ENCODE results near the gene SMARCC1.
A peak's percentile ranks its signal among the peaks of the same experiment; 100 is the strongest.

SMARCC1 gene

GRCh38 chr3:47586746-47587145, 194.9 kb downstream of the SMARCC1 start:
- DNase-seq (ENCODE audit: low read depth): no peak

- no peak for DNase-seq (ENCODE audit: low read depth)
These were observed 198.2 kb downstream of the SMARCC1 start for GRCh38 chr3:47583320-47584075.

DNA sequence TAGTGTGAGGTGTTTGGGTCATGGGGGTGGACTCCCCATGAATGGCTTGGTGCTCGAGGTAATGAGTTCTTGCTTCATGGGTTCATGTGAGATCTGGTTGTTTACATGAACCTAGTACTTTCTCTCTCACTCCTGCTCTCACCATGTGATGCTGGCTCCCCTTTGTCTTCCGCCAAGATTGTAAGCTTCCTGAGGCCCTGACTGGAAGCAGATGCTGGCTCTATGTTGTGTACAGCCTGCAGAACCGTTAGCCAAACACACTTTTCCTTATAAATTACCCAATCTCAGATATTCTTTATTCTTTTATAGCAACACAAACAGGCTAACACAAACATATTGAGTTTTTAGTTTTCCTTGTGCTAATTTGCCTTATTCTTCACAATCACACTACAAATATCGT, 199.9 kb downstream of the SMARCC1 start:
- DNase-seq (ENCODE audit: low read depth): no peak

DNA sequence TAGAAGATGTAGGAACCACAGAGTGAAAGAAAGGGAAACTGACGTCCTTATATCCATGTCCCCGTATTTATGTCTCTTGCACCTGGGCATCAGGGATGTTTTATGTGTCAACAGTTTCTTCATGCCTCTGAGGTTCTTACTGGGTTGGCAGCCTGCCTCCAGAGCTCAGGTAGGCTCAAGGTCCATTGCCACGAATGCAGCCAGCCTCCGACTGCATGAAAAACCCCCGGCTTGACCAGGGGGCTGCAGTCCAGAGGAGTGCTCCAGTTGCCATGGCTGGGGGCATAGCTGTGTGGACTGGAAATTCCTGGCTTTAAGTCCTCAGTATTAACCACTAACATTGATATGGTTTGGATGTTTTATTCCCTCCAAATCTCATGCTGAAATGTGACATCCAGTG, 200.3 kb downstream of the SMARCC1 start:
- no peak for DNase-seq (ENCODE audit: low read depth)

DNA sequence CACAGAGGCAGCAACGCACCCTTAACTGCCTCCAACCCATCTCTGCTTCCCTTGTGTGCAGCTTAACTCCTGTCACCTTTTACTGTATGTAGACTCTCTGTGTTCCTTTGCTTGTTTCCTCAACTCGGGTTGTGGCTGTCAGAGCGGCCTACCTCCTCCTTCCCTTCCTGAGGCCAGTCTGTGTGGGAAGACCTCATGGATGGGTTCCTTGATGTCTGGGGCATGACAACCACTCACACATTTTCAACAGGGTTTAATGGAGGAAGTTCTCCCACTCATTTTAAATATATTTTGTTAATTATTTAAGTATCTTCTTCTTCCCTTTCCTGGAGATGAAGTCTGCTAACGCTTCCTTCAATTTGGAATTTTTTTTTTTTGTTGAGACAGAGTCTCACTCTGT, 201.2 kb downstream of the SMARCC1 start:
- DNase-seq (ENCODE audit: low read depth): no peak

DNA sequence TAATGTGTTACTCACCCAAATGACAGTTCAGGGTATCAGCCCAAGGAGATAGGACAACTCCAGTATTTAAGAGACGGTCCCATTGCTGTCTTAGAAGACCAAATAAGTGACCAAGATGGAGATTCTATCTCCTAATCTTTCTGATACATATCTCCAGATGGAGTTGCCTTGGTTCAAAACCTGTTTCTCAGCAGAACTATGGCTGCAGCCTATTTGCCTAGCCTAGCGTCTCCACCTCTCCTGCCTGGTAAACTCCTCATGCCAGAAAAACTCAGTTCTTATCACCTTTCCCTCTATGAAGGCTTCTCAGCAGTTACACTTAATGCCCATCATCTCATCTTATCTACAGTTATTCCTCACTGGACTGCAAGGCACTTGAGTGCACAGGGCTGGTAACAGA, 201.8 kb downstream of the SMARCC1 start:
- no peak for DNase-seq (ENCODE audit: low read depth)

DNA sequence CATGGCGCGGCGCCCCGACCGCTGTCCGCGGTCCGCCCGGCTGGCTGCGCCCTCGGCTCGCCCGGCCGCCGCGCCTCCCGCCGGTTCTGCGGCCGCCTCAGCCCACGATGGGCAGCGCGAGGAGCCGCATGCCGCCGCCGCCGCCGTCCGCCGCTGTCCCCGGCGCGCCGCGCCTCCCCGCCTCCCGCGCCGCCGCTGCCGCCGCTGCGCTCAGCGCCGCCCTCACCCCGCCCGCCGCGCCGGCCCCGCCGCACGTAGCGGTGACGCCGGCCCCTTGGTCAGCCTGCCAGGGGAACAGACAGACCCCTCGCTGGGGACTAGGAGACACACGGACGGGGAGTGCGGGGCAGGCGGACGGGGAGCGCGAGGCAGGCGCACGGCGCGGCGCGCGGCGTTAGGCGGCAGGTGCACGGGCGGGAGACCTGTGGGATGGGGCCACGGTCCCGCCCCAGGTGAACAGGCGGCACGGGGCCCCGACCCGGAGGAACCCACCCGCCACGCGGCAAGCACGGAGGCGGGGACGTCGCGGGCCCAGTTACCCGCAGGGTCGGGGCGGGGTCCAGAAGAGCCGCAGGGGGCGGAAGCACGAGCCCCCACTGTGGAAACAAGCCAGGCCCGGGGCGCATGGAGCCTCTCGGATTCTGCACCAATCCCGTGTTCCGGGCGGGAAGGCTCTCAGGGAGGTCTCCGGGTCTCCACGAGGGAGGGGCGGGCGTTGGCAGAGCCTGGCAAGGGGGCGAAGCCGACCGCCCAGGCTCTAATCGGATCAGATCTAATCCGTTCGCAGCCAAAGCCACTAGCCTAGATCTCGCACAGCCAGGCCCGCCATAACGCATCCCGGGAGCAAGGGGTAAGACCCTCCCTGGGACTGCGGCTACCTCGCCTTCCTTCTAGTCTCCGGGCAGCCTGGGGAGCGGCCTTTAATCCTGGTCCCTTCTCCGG, 202.7 kb downstream of the SMARCC1 start, which contains the start of gene CSPG5:
Gene CSPG5, minus strand, starts transcription at position 175 of the 942 bp plus-strand sequence. Its CDS starts 172 bp downstream, at position 3.
- DNase-seq (ENCODE audit: low read depth): peak; percentile 19

GRCh38 chr3:47578119-47578632, 203.5 kb downstream of the SMARCC1 start:
- DNase-seq (ENCODE audit: low read depth): peak; percentile 36

- no peak for DNase-seq (ENCODE audit: low read depth)
These were observed 204.0 kb downstream of the SMARCC1 start for GRCh38 chr3:47577583-47578118.

GRCh38 chr3:47573190-47574172, 208.2 kb downstream of the SMARCC1 start:
- DNase-seq (ENCODE audit: low read depth): no peak

DNA sequence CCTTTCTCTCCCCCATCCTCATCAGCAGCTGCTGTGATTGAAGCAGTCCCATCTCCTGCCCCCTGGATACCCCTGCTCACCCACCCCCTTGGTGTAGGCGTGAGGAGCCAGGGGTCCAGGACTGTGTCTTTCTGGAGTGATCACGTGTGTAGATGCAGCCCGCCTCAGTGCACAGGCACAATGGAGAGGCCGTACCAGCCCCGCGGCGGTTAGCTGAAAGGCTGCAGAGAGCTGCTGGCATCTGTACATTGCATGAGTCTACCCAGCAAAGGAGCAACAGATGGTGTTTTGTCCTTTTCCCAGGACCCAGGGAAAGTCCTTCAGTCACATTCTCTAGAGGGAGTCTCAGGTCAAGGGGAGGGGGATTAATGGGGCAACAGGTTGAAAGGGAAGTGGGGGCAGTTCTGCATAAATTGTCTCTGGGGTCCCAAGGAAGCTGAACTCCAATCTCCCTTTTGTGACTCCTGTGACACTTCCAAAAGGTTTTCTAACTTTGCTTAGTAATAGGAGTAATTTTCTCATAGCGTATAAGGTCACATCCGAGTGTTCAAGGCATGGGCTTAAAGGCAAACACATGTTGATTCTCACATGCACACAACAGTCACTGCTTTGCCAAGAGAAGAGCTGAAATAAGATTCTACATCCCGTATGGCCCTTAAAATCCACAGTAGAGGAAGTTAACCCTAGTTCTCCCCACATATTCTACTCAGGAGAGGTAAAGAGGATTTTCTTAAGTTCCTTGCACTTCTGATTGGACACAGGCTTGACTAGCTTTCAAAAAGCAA, 210.1 kb downstream of the SMARCC1 start:
- DNase-seq (ENCODE audit: low read depth): no peak

DNA sequence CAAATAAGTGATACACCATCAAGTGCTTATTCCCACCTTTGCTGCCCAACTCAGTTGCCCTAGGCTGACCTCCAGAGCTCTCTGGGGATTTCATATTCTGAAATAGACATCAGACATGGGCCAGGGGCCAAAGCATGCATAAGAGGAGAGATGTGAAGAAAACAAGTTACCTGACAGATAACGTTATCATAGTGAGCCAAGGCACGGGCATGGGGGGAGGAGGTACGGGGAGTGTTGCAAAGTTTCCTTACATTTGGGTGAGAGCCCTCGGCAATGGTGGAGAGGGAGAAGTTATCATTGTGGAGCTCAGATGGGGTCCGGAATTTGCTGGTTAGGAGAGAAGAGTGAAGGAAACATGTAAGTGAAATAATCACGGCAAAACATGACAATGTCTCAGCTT, 212.8 kb downstream of the SMARCC1 start:
- DNase-seq (ENCODE audit: low read depth): no peak

- no peak for DNase-seq (ENCODE audit: low read depth)
These were observed 214.5 kb downstream of the SMARCC1 start for GRCh38 chr3:47567149-47567548.

GRCh38 chr3:47566667-47567066, 215.0 kb downstream of the SMARCC1 start:
- DNase-seq (ENCODE audit: low read depth): no peak

DNA sequence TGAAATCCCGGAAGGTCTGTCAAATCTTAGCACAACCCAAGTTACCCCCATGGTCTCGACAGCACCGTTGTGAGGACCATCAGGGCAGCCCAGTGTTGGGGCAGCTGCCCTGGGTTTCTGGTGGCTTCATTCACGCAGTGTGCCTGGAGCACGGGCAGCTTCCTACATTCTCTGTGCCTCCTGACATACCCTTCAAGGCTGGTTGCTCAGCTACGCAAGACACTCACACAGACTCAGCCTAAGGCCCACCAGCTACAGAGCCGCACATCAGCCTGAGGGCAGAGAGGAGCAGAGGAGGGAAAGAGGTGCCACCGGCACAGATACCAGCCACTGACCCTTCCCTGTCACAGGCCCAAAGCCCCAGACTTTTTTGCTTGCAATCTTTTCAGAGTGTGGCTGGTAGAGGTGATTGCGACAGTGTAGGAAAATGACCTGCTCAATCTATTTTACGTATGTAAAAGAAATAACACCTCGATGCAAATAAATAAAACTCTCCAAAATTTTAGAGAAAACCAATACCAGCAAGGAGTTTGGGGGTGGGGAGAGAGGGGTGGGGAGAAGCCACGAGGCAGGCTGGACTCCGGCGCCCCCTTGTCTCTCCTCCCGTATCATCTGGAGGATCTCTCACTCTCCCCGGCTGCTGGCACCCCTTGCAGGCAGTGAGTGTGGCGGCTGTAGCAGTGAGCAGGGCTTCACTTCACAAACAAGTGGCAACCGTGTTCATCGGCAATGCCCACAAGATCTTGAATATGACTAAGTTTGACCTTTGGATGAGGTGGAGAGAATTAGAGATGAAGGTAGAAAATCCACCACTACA, 215.8 kb downstream of the SMARCC1 start:
- no peak for DNase-seq (ENCODE audit: low read depth)

GRCh38 chr3:47556351-47556750, 225.3 kb downstream of the SMARCC1 start:
- no peak for DNase-seq (ENCODE audit: low read depth)

GRCh38 chr3:47554335-47554734, 227.4 kb downstream of the SMARCC1 start:
- no peak for DNase-seq (ENCODE audit: low read depth)

GRCh38 chr3:47553407-47553806, 228.3 kb downstream of the SMARCC1 start:
- DNase-seq (ENCODE audit: low read depth): no peak

DNA sequence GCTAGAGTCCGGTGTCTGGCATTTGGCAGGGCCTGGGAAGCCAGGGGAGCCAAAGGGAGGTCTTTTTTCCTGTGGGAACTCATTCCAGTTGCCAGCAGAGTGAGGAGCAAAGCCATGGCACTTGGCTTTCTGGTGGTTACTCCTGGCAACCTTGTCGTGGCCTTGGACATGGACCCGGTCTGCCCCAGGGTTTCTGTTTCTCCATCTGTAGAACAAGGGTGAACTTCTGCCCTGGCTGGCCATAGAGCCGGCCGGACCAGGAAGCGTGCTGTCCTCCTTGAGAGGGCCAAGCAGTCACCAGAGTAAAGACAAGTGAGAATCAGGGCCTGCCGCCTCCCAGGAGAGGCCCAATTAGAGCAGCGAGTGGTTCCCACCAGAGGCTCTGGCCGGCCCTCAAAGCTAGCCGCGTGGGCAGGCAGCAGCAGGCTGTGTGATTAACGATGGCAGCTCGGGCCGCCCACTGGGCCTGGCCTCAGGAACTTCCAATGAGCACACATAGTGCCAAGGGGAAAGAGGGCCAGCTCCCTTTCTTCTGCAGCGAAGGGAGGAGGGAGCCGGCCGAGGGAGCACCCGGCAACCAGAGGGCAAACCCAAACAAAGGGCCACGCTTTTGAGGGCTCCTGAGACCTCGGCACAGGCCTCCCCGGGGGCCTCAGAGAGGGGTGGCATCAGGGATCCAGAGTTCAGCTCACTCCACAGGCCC, 239.1 kb downstream of the SMARCC1 start:
- no peak for DNase-seq (ENCODE audit: low read depth)
